ENCODE results near the gene LAMTOR1.
"Not testable (repeated sequence)": the region's sequence is repeated elsewhere in the genome, so short reads cannot be mapped to it uniquely, and the experiment has no call there.

The LAMTOR1 gene

DNA sequence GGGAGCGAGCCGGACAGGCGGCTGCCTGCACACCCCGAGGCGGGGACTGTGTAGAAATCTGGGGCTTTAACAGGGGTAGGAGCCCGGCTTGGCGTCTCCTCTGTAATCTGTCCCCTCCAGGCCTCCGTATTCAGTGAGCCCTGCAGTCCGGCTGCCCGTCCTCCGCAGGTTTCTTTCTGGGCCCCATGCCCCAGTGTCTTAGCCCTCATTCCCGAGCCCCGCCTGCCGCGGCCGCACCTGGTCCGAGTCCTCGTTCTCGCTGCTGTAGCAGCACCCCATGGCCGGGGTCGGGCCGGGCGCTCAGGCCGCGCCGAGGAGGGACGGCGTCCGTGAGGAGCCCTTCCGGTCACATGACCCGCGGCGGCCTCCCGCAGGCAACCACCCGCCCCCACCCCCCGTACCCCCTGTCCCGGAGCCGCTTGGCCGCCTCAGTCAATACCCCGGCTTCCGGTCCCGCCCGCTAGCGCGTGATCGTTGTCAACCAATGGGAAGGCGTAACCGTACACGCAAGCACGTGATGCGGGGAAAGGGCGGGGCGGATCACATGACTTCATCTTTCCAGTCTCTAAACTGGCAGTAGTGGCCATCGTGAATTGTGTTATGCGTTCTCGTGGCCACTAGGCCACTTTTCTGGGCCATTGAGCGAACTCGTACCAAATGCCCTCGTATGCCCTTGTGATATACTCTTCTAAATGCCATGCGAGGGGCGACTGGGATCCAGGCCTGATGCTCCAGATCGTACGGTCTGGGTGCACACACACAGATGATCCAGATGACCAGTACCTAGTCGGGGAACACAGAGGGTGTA, at the start of gene LAMTOR1:
TSS of gene LAMTOR1 (minus strand) at position 352 of the 808 bp plus-strand sequence. CDS start at position 279, 73 bp downstream.
- peak; percentile 99 for DNase-seq

DNA sequence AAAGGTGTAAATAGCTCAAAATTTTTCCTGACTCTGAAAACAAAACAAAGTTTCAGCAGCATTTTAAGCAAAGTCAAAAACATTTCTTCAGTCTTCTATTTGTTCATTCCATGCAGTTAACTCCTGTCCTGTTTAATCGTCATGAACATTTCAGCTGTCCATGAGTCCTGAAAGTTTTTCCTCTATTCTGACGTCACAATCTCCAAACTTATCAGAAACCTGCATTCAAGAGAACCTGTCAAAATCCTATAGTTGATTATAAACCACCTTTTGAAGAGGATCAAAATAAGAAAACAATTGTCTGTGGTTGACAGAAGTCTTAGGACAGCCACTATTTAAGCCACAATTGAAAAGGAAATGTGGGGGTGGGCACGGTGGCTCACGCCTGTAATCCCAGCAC, 47.8 kb upstream of the LAMTOR1 start:
- DNase-seq = no peak

DNA sequence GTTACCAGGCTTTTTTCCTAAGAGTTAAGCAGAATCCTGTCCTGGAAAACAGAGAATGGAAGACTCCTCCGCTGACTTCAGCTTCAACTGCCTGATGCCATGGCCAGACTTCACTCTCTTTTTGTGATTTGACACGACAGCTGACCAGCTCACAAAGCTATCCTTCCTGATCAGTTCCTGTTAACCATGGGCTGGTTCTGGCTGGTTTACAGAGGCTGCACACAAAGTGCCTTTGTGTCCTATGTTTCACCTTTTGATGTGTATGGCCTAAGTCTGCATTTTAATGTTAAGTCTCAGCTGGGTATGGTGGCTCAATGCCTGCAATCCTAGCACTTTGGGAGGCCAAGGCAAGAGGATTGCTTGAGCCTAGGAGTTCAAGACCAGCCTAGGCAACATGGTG, 43.5 kb upstream of the LAMTOR1 start:
- no peak for DNase-seq

DNA sequence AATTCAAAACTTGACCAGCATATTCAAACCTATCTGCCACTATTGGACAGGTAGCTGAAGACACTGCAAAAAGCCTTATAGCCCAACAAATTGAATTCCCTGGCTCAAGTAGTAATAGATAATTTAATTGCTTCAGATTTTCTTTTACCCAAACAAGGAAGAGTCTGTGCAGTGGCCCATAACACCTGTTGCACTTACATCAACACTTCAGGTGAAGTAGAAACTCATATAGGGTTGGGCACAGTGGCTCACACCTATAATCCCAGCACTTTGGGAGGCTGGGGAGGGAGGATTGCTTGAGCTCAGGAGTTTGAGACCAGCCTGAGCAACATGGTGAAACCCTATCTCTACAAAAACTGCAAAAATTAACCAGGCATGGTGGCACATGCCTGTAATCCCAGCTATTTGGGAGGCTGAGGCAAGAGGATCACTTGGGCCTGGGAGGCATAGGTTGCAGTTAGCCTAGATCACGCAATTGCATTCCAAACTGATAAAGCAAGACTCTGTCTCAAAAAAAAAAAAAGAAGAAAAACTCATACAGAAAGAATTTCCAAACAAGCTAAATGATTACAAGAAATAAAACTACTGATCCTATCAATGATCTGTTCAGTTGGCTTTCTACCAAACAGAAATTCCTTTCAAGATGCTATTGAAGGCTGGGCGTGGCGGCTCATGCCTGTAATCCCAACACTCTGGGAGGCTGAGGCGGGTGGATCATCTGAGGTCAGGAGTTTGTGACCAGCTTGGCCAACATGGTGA, 41.9 kb upstream of the LAMTOR1 start:
- no peak for DNase-seq

DNA sequence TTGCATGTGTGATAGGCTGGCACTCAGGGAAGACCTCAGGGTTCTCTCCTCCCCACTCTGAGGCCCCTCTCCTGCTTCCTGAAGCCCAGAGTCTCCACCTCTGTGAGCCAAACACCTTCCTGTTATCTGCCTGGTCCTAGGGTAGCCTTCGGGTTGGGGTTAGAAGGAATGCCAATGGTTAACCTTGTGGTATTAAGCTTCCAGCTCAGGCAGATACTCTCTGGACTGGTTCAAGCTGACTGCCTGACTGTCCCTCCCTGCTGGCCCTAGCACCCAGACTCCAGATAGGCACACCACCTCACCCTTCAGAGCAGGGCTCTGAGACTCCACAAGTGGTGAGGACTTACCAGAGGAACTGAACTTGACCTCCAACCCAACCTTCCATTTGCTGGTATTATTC, 39.4 kb upstream of the LAMTOR1 start:
- DNase-seq = not testable (repeated sequence)

DNA sequence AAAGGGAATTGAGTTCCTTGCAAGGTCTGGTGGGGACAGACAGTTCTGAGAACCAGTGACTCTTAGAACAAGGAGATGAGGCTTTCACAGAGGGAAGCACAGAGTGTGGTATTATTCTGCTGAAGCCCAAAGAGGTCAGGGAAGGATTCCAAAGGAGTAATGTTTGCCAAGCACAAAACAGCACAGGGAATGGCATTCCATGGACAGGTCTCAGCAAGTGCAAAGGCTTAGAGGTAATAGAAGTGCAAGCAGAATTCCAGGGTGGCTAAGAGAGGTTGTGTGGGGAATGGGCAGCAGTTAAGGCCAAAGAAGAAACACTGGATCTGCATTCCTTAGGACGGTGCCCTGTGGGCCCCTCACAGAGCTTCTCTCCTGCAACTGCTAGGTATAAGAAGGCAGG, 39.0 kb upstream of the LAMTOR1 start:
- not testable (repeated sequence) for DNase-seq

DNA sequence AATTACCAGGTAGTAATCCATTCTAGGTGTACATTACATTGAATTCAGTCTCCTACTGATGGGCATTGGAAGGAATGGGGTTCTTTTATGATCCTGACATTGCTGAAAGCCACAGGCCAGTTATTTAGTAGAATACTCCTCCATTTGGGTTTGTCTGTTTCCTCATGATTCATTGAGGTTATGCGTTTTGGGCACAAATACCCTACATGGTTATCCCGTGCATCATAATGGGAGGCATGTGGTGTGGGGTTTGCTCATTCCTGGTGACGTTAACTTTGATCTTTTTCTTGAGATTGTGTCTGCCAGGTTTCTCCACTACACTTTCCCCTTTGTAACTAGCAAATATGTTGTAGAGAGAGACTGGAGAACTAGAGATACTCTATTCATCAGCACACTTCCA, 38.0 kb upstream of the LAMTOR1 start:
- DNase-seq = no peak

DNA sequence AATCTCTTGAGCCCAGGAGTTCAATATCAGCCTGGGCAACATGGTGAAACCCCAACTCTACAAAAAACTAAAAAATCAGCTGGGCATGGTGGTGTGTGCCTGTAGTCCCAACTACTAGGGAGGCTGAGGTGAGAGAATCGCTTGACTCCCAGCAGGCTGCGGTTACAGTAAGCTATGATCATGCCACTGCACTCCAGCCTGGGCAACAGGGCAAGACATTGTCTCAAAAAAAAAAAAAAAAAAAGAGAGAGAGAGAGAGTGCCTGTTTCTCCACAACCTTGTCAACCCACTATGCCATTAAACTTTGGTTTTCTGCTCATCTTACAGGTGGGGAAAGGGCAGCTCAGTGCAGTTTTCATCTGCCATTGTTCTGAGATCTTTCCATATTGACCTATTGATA, 37.6 kb upstream of the LAMTOR1 start:
- no peak for DNase-seq

DNA sequence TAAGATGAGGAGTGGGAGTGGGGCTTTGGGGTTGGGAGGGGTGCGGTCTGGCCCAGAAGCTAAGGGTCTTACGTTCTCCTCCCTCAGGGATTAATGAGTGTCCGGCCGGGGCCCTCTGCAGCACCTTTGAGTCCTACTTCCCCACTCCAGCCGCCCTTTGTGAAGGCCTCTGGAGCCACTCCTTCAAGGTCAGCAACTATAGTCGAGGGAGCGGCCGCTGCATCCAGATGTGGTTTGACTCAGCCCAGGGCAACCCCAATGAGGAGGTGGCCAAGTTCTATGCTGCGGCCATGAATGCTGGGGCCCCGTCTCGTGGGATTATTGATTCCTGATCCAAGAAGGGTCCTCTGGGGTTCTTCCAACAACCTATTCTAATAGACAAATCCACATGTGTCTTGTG, 36.4 kb upstream of the LAMTOR1 start:
- no peak for DNase-seq

DNA sequence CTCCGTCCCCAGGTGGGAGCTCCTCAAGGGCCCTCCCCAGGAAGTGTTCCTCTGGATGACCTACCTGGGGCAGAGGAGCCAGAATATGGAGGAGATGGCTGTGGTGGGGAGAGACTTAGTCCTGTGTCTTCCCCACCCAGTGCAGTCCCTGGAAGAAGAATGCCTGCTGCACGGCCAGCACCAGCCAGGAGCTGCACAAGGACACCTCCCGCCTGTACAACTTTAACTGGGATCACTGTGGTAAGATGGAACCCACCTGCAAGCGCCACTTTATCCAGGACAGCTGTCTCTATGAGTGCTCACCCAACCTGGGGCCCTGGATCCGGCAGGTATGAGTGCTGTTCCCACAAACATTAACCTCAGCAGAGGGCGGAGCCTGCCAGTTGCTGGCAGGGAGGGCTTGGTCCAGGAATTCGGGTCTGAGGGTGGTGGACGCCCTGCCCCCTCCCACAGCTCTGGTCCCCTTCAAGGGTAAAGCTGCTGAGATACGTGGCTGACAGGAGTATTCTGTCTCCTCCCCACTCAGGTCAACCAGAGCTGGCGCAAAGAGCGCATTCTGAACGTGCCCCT, 35.8 kb upstream of the LAMTOR1 start:
- DNase-seq = no peak

DNA sequence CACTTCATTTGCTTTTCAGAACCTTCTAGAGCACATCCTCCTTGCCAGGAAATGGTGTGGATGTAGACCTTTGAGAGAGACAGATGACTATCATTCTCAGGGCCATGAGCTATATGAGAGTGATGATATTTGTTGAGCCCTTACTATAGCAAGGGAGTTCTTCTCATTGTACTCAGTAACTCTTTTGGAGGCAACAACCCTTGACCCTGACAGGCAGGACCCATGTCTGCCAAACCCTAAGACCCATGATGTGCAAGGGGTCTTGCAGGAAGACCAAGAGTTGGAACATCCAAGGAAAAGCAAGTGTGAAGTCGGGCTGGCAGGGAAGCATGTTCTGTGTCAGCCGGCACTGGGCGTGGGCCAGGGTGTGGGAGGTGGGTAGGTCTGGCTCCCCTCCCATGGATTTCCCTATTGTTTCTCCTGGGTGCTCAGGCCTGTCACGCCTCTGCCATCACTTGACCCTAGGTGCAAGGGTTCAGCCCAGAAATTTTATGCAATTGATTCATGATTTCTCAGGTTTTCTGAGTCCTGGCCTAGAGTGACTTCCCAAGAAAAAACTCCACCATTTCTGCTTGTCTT, 33.7 kb upstream of the LAMTOR1 start:
- DNase-seq = no peak

DNA sequence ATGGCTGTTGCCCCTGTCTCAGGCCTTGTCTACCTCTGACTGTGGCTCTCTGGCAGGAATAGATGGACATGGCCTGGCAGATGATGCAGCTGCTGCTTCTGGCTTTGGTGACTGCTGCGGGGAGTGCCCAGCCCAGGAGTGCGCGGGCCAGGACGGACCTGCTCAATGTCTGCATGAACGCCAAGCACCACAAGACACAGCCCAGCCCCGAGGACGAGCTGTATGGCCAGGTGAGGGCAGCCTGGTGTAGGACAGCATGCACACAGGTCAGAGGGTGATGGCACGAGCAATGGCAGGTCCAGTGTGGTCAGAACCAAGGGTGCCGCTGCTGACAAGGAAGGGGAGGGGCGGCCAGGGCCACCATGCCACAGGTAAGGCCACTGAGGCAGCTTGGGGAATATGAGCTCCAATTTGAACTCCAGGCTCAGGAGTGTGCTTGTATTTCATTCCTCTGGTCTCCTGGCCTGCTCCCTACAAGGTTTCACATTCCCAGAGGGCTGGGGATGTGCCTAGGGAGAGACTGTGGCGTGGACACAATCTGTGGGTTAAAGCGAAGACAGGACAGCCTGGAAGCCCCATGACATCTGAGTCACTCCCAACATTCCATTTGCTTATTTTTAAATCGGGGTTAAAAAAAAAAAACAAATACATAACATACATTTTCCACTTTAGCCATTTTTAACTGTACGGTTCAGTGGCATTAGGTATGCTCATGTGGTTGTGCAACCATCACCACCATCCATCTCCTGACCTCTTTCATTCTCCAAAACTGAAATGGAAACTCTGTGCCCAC, 33.0 kb upstream of the LAMTOR1 start:
- no peak for DNase-seq

DNA sequence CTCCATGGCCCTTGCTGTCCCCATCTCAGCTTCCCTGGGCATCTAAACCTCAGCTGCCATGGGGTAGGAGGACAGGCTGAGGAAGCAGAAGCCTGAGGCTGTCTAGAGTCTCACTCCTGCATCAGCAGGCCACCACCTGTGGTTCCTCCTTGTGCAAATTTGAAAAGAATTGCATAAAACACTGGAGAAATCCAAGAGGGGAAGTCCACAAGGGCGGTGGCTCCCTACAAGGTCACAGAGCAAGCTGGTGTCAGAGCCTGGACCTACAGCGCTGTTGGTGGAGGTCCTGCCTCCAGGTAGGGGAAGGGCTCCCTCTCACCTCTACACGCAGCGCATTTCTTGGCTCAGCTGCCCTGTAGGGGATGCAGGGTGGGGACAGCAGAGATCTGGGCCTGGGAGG, 32.4 kb upstream of the LAMTOR1 start, which contains the start of gene FOLR3:
TSS of gene FOLR3 (plus strand) at position 253 of the 400 bp plus-strand sequence. CDS start 228 bp downstream, outside the sequence.
- not testable (repeated sequence) for DNase-seq

DNA sequence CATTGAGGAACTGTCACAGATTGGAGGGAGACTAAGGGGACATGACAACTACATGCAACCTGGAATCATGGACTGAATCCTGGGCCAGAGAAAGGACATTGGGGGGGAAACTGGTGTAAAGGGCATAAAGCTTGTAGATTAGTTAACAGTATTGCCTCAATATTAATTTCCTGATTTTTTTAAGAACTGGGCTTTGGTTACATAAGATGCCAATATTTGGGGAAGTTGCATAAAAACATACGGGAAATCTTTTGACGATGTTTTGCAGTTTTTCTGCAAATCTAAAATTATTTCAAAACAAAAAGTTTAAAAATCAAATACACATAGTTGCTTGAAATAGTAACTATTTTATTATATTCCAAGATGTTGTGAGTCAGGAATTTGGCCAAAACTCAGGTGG, 29.5 kb upstream of the LAMTOR1 start:
- DNase-seq = no peak

DNA sequence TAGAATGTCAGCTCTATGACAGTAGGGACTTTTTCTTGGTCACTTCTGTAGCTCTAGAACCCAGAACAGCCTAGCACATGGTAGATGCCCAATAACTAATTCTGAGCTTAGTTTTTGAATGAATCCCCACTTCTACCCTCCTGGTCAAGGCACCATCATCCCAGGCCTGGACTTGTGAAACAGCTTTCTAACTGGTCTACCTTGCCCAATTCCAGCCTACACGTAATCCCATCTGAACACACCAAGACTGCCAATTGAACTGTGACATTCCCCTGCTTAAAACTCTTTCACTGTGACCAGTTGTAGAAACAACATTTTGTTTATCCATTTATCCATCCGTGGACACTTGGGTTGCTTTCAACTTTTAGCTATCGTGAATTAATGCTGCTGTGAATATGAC, 26.3 kb upstream of the LAMTOR1 start:
- DNase-seq = no peak

DNA sequence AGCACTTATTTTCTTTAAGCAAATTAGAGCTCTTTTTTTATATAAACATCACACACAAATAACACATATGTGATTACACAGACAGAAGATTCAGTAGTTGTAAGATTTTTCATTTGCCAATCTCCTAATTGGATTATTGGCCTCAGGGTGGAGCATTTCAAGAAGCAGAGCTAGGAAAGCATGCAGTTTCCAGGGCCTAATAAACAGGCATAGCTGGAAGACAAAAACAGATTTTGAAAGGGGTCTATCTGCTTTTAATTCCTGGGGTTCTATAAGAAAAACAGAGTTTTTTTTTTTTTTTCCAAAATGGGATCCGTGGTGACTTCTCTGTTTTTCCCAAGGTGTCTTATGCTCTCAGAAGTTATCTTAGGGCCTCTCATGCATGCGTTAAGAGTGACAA, 24.8 kb upstream of the LAMTOR1 start:
- no peak for DNase-seq

DNA sequence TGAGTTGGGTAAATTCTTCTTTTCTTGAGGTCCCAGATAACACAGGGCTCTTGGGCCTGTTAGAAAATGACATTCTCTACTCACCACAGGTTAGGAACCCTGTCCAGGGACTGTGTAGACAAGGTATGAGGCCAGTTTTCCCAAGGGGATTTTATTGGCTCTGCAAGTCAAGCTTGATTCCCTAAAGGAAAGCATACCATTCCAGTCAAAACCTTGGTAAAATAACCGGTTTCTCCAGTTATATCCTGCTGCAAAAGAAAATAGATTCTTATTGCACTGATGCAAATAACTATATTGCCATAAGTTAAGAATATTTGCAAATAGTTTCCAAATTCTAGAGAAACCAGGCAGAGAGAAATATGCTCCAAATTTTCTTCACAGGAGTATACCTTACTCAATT, 22.9 kb upstream of the LAMTOR1 start:
- no peak for DNase-seq

DNA sequence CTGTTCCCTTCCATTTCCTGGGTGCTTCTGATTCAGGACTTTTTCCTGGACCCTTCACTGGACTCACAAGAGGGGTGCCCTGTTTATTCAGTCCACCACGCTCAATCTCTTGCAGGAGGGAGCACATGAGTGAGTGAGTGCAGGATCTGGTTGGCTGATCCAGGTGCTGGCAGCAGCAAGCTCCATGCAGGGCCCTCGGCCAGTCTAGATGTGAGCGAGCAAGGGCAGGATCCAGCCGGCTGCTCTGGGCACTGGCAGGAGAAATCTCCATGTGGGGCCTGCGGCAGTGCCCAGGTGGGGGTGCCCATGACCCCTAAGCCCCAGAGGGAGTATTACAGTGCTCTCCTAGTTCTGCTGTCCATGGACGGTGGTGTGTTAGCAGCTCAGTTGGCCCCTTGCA, 20.9 kb upstream of the LAMTOR1 start:
- no peak for DNase-seq

DNA sequence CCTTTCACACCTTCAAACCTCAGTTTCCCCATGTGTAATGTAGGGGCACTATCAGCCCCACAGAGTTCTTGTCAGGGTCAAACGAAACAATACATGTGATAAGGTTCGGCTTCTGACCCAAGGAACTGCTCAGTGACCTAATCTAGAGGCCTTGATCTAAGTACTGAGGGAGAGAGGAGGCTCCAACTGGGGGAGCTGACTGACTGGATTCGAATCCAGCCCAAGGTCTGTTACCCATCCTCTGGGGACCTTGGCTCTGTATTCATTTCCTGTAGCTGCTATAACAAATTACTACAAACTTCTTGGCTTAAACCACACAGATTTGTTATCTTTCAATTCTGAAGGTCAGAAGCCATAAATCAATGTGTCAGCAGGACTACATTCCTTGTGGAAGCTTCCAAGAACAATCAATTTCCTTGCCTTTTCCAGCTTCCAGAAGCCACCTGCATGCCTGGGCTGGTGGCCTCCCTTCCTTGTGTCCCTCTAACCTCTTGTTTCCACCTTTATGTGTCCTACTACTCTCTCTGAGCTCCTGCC, 20.1 kb upstream of the LAMTOR1 start:
- DNase-seq = no peak

DNA sequence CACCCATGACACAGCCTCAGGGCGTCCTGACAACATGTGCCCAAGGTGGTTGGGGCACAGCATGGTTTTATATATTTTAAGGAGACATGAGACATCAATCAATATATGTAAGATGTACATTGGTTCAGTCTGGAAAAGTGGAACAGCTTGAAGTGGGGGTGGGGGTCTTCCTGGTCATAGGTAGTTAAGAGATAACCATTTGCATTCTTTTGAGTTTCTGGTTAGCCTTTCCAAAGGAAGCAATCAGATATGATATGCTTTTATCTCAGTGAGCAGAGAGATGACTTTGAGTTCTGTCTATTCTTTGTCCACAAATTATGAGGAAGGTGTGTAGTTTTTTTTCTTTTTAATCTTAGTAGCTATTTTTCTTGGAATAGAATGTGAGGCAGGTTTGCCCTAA, 19.5 kb upstream of the LAMTOR1 start:
- DNase-seq = no peak

DNA sequence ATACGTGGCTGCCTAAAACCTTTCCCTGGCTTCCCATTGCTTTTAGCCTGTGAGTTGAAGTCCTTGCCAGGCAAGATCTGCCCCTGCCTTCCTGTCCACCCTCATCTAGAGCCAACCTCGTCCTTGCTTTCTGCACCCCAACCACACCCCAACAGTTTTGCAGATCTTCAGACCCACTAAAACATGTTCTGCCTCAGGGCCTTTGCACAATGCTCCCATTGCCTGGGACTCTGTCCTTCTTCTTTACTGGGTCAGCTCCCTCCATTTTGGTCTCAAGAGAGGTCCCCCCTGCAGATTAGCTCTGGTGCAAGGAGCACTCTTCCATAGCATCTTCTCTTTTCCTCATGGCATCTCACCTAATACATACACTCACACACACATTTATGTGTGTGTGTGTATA, 17.8 kb upstream of the LAMTOR1 start:
- no peak for DNase-seq

DNA sequence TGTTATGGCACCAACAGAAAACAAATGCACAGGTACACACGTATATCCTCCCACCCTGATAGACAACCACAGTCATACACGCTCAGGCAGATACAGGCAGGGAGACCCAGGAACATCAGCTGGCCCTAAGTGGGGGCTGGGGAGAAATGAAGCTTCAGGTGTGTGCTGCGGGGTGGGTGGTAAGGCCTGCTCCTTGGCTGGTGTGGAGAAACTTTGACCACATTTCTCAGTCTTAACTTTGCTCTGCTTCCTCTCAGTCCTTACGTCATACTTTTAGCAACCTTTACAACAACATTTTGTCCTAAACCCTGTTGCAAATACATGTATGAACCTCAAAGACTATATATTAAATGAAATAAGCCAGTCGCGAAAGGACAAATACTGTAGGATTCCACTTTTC, 16.1 kb upstream of the LAMTOR1 start:
- no peak for DNase-seq
